NCI-H187 (cell line): ENCODE results near the gene GYS1.
A peak's percentile ranks its signal among the peaks of the same experiment; 100 is the strongest.
"Not testable (repeated sequence)": the region's sequence is repeated elsewhere in the genome, so short reads cannot be mapped to it uniquely, and the experiment has no call there.

ENCODE experiments used
- DNase-seq, 2 experiments: peaks; one replicate each; lab custom pipeline; 2025; lab: John Stamatoyannopoulos, UW

GYS1 gene

DNA sequence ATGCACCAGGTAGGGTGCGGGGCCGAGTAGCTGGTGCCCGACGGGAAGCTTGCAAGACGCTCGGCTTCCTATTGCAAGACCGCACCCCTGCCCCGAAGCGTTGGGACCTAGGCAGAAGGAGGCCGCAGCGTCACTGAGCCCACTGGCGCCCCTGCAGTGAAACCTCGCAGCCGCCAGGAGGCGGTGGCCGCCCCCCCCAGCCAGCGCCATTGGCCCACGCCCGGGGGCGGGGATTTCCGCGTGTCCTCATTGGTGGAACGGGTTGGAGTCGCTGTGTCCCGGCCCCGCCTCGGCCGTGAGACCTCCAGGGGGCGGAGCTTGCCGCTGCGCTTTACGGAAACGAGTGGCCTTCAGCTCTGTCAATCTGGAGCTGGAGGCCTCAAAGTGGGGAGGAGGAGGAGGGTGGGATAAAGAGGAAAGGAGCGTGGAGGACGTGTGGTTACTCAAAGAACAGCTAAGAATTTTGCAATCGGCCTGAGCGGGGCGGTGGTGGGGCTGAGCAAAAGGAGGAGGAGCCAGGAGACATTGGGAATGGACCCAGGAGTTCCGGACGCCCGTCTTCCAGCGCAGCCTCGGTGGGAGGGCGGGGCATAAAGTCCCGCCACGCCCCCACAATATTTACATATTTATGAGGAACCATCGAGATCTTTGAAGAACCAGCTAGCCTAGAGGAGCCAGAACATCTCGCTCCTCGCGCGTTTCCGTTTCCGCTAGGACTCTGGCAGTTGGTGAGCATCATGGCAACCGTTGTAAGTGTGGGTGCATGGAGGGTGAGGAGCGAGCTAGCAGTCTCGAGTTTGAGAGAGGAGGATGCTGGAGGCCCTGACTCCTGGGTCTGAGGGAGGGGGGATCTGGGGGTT is at the start of gene GYS1, which contains the start of gene RUVBL2:
Gene GYS1, minus strand, starts transcription at position 135 of the 860 bp plus-strand sequence. CDS start 197 bp downstream, outside the sequence.
Gene RUVBL2, plus strand, starts transcription at position 713 of the 860 bp plus-strand sequence. Its CDS starts 25 bp downstream, at position 738.
- DNase-seq: peak; percentile 99

- not testable (repeated sequence) for DNase-seq
These were observed 49.6 kb upstream of the GYS1 start for GRCh38 chr19:49042666-49043065.

- no peak for DNase-seq
These were observed 49.1 kb upstream of the GYS1 start for GRCh38 chr19:49042177-49042576.

DNA sequence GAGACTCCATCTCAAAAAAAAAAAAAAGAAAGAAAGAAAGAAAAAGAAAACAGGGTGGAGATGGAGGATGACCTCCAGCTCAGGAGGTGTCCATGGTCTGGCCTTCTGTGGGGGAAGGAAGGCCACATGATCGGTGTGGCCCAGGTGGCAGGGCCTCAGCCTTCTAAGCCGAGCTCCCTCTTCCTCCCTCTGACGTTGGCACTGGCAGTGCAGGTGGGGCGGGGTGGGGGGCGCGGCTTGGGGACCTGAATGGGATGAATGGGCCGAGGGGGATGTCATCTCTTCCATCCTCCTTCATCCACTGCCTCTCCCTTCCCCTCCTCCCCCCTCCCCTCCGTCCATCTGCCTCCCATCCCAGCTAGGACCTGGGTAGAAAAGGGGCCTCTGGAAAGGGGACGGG is 46.6 kb upstream of the GYS1 start:
- not testable (repeated sequence) for DNase-seq

DNA sequence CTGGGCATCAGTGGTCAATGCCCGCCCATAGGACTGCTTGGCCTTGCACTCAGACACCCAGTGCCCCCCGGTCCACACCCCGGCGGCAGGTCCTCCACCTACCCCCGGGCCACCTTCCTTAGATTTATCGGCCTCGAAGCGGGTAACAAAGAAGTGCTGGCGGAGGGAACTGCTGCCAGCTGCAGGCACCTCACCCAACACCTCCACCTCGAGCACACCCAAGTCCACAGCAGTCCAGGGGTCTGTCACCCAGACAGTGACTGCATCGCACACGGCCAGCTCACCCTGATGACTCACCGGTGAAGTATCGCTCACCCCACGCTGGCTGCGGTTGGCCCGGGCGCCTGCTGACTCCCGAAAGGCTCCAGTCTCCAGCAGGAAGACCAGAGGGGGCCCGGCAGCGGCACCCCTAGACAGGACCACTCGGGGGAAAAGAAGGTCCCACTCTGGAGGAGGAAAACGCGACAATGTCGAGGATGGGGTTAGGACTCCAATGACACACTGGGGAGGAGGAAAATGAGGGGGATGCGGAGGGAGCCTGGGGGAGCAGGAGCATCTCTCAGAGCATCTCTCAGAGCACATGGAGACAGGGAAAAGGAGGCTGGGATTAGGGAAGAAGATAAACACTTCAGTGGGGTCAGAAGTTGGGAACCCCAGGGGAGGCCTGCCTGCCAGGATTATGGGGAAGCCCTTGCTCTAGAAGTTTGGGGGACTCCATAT is 45.6 kb upstream of the GYS1 start:
- DNase-seq: not testable (repeated sequence)

DNA sequence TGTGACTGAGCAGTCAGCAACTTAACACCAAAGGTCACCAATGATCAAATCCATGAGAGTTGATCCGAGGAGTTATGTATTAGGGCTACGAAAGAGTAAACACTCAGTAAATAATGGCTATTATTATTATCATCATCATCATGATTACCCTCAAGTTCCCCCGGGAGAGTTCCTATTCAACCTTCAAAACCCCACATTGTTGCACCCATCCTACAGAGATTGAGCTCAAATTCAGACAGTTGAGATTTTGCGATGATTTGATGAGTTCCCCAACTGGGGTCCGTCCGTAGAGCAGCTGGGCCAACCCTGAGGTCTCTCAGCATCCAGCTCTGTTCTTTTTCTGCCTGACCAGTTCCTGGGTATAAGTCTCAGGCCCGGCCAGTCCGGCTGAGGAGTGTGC is 45.0 kb upstream of the GYS1 start:
- DNase-seq: not testable (repeated sequence)

DNA sequence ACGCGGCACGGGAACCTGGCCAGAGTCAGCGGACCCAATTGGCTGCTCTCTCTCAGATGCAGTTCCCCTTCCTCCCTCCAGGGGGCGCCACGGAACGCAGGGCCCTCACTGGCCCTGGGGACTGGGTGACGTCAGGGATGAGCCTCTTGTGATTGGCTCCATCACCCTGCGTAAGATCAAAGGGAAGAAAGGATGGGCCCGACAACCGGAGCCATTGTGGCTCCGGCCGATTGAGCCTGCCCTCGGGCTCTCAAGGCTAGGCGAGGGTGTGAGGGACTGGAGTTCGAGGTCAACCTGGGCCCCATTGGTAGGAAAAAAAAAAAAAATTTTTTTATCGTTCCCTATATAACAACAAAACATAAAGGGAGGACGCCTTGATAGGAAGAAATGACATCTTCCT is 43.7 kb upstream of the GYS1 start, which contains the start of gene CGB1:
Gene CGB1, minus strand, starts transcription at position 81 of the 400 bp plus-strand sequence. CDS start 184 bp downstream, outside the sequence.
- not testable (repeated sequence) for DNase-seq

DNA sequence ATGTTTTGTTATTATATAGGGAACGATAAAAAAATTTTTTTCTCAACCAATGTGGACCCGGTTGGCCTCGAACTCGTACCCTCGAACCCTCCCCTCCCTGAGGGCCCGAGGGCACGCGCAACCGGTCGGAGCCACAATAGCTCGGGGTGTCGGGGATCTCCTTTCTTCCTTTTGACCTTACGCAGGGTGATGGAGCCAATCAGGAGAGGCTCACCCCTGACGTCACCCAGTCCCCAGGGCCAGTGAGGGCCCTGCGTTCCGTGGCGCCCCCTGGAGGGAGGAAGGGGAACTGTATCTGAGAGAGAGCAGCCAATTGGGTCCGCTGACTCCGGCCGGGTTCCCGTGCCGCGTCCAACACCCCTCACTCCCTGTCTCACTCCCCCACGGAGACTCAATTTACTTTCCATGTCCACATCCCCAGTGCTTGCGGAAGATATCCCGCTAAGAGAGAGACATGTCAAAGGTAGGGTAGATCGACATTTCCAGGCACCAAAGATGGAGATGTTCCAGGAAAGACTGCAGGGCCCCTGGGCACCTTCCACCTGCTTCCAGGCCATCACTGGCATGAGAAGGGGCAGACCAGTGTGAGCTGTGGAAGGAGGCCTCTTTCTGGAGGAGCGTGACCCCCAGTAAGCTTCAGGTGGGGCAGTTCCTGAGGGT is 38.7 kb upstream of the GYS1 start, which contains the start of gene CGB2:
Gene CGB2, plus strand, starts transcription at position 249 of the 660 bp plus-strand sequence. Its CDS starts 206 bp downstream, at position 455.
- not testable (repeated sequence) for DNase-seq

DNA sequence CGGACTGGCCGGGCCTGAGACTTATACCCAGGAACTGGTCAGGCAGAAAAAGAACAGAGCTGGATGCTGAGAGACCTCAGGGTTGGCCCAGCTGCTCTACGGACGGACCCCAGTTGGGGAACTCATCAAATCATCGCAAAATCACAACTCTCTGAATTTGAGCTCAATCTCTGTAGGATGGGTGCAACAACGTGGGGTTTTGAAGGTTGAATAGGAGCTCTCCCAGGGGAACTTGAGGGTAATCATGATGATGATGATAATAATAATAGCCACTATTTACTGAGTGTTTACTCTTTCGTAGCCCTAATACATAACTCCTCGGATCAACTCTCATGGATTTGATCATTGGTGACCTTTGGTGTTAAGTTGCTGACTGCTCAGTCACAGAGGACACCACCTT is 37.2 kb upstream of the GYS1 start:
- DNase-seq: not testable (repeated sequence)

DNA sequence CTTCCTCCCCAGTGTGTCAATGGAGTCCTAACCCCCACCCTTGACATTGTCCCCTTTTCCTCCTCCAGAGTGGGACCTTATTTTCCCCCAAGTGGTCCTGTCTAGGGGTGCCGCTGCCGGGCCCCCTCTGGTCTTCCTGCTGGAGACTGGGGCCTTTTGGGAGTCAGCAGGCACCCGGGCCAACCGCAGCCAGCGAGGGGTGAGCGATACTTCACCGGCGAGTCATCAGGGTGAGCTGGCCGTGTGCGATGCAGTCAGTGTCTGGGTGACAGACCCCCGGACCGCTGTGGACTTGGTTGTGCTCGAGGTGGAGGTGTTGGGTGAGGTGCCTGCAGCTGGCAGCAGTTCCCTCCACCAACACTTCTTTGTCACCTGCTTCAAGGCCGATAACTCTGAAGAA is 36.6 kb upstream of the GYS1 start:
- not testable (repeated sequence) for DNase-seq

DNA sequence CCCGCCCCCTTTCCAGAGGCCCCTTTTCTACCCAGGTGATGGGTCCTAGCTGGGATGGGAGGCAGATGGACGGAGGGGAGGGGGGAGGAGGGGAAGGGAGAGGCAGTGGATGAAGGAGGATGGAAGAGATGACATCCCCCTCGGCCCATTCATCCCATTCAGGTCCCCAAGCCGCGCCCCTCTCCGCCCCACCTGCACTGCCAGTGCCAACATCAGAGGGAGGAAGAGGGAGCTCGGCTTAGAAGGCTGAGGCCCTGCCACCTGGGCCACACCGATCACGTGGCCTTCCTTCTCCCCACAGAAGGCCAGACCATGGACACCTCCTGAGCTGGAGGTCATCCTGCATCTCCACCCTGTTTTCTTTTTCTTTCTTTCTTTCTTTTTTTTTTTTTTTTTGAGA is 35.6 kb upstream of the GYS1 start:
- not testable (repeated sequence) for DNase-seq

DNA sequence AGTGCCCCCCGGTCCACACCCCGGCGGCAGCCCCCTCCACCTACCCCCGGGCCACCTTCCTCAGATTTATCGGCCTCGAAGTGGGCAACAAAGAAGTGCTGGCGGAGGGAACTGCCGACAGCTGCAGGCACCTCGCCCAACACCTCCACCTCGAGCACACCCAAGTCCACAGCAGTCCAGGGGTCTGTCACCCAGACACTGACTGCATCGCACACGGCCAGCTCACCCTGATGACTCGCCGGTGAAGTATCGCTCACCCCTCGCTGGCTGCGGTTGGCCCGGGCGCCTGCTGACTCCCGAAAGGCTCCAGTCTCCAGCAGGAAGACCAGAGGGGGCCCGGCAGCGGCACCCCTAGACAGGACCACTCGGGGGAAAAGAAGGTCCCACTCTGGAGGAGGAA is 32.5 kb upstream of the GYS1 start:
- DNase-seq: not testable (repeated sequence)

DNA sequence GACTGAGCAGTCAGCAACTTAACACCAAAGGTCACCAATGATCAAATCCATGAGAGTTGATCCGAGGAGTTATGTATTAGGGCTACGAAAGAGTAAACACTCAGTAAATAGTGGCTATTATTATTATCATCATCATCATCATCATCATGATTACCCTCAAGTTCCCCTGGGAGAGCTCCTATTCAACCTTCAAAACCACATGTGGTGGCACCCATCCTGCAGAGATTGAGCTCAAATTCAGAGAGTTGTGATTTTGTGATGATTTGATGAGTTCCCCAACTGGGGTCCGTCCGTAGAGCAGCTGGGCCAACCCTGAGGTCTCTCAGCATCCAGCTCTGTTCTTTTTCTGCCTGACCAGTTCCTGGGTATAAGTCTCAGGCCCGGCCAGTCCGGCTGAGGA is 32.0 kb upstream of the GYS1 start:
- not testable (repeated sequence) for DNase-seq

GRCh38 chr19:49024233-49024632 is 31.1 kb upstream of the GYS1 start, which contains the start of gene CGB3:
TSS of gene CGB3 (minus strand) at chr19:49024333. CDS start at chr19:49023971, 362 bp downstream.
- DNase-seq: not testable (repeated sequence)

DNA sequence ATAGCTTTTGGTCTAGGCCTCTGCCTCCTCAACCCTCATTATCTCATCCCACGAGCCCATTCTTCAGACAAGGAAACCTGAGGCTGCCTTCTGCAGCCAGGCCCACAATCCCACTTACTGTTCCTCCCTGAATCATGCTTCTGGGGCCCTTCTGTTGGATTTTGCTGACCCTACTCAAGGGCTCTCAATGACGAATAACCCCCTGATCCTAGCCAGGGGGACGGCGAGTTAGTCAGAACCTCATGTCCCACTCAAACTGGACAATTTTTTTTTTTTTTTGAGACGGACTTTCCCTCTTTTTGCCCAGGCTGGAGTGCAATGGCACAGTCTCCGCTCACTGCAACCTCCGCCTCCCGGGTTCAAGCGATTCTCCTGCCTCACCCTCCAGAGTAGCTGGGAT is 29.0 kb upstream of the GYS1 start:
- DNase-seq: no peak

DNA sequence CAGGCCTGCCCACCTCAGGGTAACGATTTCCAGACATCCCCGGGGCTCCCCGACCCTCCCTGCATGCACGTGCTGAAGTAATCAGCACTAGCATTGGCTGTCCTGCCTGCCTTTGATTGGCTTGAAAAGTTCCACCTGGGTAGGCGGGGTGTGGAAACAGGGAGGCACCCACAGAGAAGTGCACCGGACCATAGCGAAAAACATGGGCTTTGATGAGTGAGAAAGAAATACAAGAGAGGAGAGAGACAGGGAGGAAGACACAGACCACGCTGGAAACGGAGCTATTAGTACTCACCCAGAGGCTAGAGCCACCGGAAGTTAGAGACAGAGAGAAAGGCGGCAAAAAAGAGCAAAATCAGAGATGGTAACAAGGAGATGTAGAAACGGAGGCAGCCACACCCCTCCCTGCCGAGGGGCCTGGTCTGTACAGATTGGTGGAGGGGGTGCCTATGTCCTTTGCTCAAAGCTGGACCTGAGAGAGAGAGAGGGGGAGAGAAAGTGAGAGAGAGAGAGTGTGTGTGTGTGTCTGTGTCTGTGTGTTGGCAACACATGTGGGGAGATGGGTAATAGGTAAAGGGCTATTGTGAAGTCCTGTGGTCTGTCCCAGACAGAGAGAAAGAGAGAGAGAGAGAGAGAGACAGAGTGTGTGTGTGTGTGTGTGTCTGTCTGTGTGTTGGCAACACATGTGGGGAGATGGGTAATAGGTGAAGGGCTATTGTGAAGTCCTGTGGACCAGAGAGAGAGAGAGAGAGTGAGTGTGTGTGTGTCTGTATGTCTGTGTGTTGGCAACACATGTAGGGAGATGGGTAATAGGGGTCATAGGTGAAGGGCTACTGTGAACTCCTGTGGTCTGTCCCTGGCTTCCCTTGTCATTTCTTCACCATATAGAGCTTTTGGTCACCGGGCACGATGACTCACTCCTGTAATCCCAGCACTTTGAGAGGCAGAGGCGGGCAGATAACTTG is 28.1 kb upstream of the GYS1 start:
- no peak for DNase-seq

GRCh38 chr19:49020342-49020741 is 27.2 kb upstream of the GYS1 start:
- DNase-seq: no peak

- peak; percentile 50 to 70 for DNase-seq
These were observed 26.3 kb upstream of the GYS1 start for GRCh38 chr19:49019242-49019932.

- DNase-seq: not testable (repeated sequence)
These were observed 25.5 kb upstream of the GYS1 start for GRCh38 chr19:49018388-49019241.
